Activated naive CD4-positive, alpha-beta T cell treated with anti-CD3 and anti-CD28 coated beads, Interleukin-2, amount 10 ng/mL, durations not matched to agents 7 days and 5 days (primary cell): Measurements from ENCODE around the gene ZNF891.

Experiments
- CTCF ChIA-PET: fragments of 350-600 bp; sonication (Branson Sonifier 250); formaldehyde crosslinking; loops from one replicate; lab custom pipeline; 2021; ENCODE audit warnings: antibody characterized with exemption; lab: Charles Lee
- DNase-seq: peaks from one replicate; pipeline ENCODE4 v3.0.0-alpha.2; 2020
- H3K27ac Mint-ChIP-seq: one replicate; pipeline ENCODE4 v1.8.0; 2021; ENCODE audit warnings: mild to moderate bottlenecking, moderate library complexity, mixed read lengths
- H3K27me3 Mint-ChIP-seq: one replicate; pipeline ENCODE4 v1.8.0; 2021; ENCODE audit warnings: mild to moderate bottlenecking, mixed read lengths
- H3K36me3 Mint-ChIP-seq: one replicate; pipeline ENCODE4 v1.8.0; 2021; ENCODE audit warnings: mixed read lengths
- H3K4me1 Mint-ChIP-seq: one replicate; pipeline ENCODE4 v1.8.0; 2021; ENCODE audit warnings: mixed read lengths
- H3K4me3 Mint-ChIP-seq: one replicate; pipeline ENCODE4 v1.8.0; 2021; ENCODE audit warnings: mild to moderate bottlenecking, moderate library complexity, mixed read lengths
- H3K9me3 Mint-ChIP-seq: one replicate; pipeline ENCODE4 v1.8.0; 2021; ENCODE audit warnings: mixed read lengths

Gene ZNF891

DNA sequence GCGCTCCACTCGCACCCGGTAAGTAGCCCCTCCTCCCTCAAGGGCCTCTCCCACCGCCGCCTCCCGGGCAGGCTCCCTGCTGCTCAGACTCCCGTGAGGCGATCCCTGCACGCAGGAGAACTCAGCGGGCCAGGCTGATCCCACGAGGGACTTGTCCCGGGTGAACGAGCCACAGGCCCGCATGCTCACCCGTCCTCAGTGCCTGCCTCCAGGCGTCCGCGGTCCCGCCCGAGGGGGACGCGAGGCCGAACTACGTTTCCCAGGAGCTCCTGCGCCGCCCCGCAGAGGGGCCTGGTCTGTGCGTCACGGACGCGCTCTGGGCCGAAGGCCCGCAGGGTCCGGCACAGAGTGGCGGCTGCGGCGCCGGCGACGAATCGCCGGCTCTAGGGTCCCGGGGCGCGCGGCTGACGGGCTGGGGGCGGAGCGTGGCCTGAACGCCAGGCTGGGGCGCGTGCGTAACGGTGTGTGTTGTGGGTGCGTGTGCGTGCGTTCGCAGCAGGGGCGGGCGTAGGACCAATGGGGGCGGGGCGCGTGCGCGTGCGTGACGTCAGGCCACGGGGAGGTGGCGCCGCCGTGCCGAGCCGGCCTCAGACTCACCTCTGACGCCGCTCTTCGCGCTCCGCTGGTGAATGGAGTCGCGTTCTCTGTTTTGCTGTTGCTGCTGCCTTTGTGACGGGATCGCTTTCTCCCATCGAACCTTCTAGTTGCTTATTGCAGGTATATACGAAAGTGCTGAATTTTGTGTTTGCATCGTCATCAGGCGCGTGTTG, at the start of gene ZNF891, which contains the start of gene ZNF10:
Gene ZNF891 (minus strand): TSS at position 237 of the 770 bp plus-strand sequence. CDS start 8,356 bp downstream, outside the sequence.
Gene ZNF10 (plus strand): TSS at position 590 of the 770 bp plus-strand sequence. CDS start 13,866 bp downstream, outside the sequence.
- H3K4me3 Mint-ChIP-seq = peak within 1 kb of the TSS; percentile 96
- peak; percentile 96 for DNase-seq
- CTCF ChIA-PET = no interaction called here
- H3K27ac Mint-ChIP-seq = peak within 1 kb of the TSS; percentile 100
- peaks cover 62% of the 10 kb centered on the region for H3K36me3 Mint-ChIP-seq
- H3K27me3 Mint-ChIP-seq = no peaks in the 10 kb centered on the region
- H3K4me1 Mint-ChIP-seq = peaks cover 24% of the 10 kb centered on the region
- H3K9me3 Mint-ChIP-seq = peaks cover 38% of the 10 kb centered on the region

- CTCF ChIA-PET = no interaction called here
- Mint-ChIP-seq H3K9me3 (peaks cover 62% of the 10 kb centered on the region), H3K27me3 (no peaks in the 10 kb centered on the region), H3K4me1 (no peaks in the 10 kb centered on the region), H3K27ac (no peak overlapping the region), H3K36me3 (peaks cover 4% of the 10 kb centered on the region), H3K4me3 (no peak overlapping the region)
- no peak for DNase-seq
Measured at GRCh38 chr12:133174901-133175300, 44.8 kb upstream of the ZNF891 start.

DNA sequence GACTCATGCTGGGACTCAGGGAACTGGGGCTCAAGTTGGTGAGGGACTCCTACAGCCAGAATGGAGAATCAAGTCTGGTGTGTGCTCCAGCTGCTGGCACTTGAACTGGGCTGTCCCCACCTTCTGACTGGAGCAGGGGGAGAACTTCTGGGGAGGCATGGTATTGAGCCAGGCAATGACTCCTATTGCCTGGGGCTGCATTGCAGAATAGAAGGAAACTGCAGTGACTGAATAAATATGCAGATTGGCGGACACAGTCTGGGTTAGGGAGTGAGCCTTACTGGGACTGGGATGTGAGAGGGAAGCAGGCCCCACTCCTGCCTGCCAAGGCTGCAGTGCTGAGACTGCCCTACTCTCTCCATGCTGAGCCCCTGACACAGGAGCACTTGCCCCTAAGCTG, 42.4 kb upstream of the ZNF891 start:
- CTCF ChIA-PET = no interaction called here
- Mint-ChIP-seq H3K27ac (no peak overlapping the region), H3K9me3 (peaks cover 64% of the 10 kb centered on the region), H3K4me3 (no peak overlapping the region), H3K27me3 (no peaks in the 10 kb centered on the region), H3K36me3 (no peaks in the 10 kb centered on the region), H3K4me1 (no peaks in the 10 kb centered on the region)
- no peak for DNase-seq

DNA sequence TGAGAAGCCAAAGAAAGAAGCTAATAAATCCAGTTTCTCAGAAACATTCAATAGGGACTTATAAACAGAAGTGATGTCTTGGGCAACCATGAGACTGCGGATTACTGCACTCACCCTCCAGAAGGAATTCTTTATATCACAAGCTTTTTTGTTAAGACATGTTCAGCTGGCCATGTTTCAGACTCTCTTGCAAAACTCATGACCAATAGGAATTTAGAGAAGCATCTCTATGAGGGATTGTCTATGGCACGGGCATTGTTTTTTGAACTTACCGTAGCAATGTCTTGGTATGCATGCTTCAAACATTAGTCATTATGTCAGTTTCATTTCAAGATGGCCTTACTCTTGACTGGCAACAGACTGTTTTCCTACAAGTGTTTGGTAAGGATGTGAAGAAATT, 35.7 kb upstream of the ZNF891 start:
- no peaks in the 10 kb centered on the region for H3K4me1 Mint-ChIP-seq
- no peak overlapping the region for H3K27ac Mint-ChIP-seq
- peaks cover 49% of the 10 kb centered on the region for H3K9me3 Mint-ChIP-seq
- CTCF ChIA-PET = no interaction called here
- H3K4me3 Mint-ChIP-seq = no peak overlapping the region
- no peaks in the 10 kb centered on the region for H3K27me3 Mint-ChIP-seq
- DNase-seq = no peak
- H3K36me3 Mint-ChIP-seq = no peaks in the 10 kb centered on the region

DNA sequence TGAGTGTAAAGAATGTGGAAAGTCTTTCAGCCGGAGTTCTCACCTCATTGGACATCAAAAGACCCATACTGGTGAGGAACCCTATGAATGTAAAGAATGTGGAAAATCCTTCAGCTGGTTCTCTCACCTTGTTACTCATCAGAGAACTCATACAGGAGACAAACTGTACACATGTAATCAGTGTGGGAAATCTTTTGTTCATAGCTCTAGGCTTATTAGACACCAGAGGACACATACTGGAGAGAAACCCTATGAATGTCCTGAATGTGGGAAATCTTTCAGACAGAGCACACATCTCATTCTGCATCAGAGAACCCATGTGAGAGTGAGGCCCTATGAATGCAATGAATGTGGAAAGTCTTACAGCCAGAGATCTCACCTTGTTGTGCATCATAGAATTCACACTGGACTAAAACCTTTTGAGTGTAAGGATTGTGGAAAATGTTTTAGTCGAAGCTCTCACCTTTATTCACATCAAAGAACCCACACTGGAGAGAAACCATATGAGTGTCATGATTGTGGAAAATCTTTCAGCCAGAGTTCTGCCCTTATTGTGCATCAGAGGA, 26.1 kb upstream of the ZNF891 start:
- Mint-ChIP-seq H3K4me3 (no peak overlapping the region), H3K9me3 (peaks cover 82% of the 10 kb centered on the region), H3K27me3 (no peaks in the 10 kb centered on the region), H3K4me1 (no peaks in the 10 kb centered on the region), H3K36me3 (peaks cover 61% of the 10 kb centered on the region), H3K27ac (no peak overlapping the region)
- CTCF ChIA-PET = no interaction called here
- DNase-seq = no peak

GRCh38 chr12:133145981-133146380, 15.9 kb upstream of the ZNF891 start:
- Mint-ChIP-seq H3K4me3 (no peak overlapping the region), H3K27ac (no peak overlapping the region), H3K4me1 (no peaks in the 10 kb centered on the region), H3K9me3 (peaks cover 51% of the 10 kb centered on the region), H3K27me3 (no peaks in the 10 kb centered on the region), H3K36me3 (peaks cover 64% of the 10 kb centered on the region)
- no peak for DNase-seq
- CTCF ChIA-PET = no interaction called here

DNA sequence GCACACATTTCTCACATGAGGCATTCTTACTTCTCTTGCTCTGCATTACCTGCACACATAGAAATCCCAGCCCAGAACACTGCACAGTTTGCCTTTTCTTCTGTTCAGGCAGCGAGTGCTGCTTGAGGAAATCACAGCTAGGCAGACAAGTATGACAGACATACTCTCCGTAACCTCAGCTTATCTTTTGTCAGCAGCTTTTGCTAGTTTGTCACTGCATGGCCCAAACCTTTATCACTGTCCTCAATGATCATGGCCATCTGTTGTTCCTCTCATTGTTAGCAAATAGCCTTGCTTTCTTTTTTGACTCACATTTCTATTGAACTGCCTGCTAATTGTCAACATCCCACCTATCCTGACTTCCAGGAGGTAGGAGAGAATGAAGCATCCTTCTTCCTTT, 5.7 kb upstream of the ZNF891 start:
- DNase-seq = no peak
- Mint-ChIP-seq H3K27ac (no peak overlapping the region), H3K27me3 (no peaks in the 10 kb centered on the region), H3K36me3 (peaks cover 69% of the 10 kb centered on the region), H3K9me3 (peaks cover 64% of the 10 kb centered on the region), H3K4me1 (peaks cover 10% of the 10 kb centered on the region), H3K4me3 (no peak overlapping the region)
- CTCF ChIA-PET = no interaction called here

DNA sequence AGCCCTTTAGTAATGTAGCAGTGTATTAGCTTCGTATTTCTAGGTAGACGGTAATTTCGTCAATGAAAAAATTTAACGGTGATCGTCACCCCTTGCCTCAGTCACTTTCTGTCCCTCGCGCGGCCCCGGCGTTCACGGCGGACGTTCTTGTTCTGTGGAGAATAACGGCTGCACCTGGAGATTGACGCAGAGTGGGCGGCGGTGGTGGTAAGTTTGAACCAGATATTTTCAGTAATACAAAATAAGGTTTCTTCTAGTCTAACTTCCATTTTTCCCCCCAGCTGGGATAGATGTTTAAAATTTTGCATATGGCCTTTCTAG, 694 bp upstream of the ZNF891 start:
- Mint-ChIP-seq H3K36me3 (peaks cover 62% of the 10 kb centered on the region), H3K27ac (peak overlapping the region; percentile 100), H3K27me3 (no peaks in the 10 kb centered on the region), H3K4me3 (peak overlapping the region; percentile 96), H3K9me3 (peaks cover 38% of the 10 kb centered on the region), H3K4me1 (peaks cover 24% of the 10 kb centered on the region)
- CTCF ChIA-PET = no interaction called here
- peak; percentile 66 for DNase-seq

DNA sequence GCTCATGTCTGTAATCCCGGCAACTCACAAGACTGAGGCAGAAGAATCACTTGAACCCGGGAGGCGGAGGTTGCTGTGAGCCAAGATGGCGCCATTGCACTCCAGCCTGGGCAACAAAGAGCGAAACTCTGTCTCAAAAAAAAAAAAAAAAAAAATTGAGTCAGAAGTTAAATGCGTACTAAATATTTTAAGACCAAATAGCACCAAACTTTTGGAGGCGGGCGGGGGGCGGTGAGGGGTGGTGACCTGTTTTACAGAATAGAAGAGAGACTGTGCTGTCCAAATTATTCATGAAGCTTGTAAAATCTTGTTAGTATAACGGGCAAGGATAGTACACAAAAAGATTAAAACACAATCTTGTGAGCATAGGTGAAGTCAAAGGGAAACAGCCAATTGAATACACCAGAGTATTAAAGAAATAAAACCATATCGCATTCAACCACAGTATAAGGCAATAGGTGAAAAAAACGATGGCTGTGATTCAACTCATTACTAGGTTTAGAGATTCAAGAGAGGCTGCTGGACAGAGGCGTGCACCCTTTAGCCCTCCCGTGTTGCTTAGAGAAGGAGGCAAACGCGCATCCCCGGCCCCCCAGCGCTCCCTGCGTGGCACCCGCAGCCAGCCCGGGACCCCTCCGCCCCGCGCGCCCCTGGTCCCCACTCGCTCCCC, 571 bp downstream of the ZNF891 start:
- DNase-seq = peak; percentile 37
- Mint-ChIP-seq H3K36me3 (peaks cover 60% of the 10 kb centered on the region), H3K4me3 (peak overlapping the region; percentile 96), H3K27ac (peak overlapping the region; percentile 100), H3K9me3 (peaks cover 38% of the 10 kb centered on the region), H3K27me3 (no peaks in the 10 kb centered on the region), H3K4me1 (peaks cover 24% of the 10 kb centered on the region)
- CTCF ChIA-PET = no interaction called here

GRCh38 chr12:133124674-133125073, 5.4 kb downstream of the ZNF891 start:
- peaks cover 66% of the 10 kb centered on the region for H3K36me3 Mint-ChIP-seq

GRCh38 chr12:133120385-133121191, 9.5 kb downstream of the ZNF891 start:
- CTCF ChIA-PET = no interaction called here
- peaks cover 74% of the 10 kb centered on the region for H3K9me3 Mint-ChIP-seq

More at GRCh38 chr12:133124674-133125073, 5.4 kb downstream of the ZNF891 start:
- Mint-ChIP-seq H3K4me1 (peaks cover 8% of the 10 kb centered on the region), H3K27me3 (no peaks in the 10 kb centered on the region), H3K4me3 (no peak overlapping the region), H3K9me3 (peaks cover 57% of the 10 kb centered on the region), H3K27ac (no peak overlapping the region)
- CTCF ChIA-PET = no interaction called here
- no peak for DNase-seq

GRCh38 chr12:133108150-133108549, 21.9 kb downstream of the ZNF891 start:
- Mint-ChIP-seq H3K9me3 (peaks cover 80% of the 10 kb centered on the region), H3K4me3 (no peak overlapping the region)

More at GRCh38 chr12:133120385-133121191, 9.5 kb downstream of the ZNF891 start:
- H3K36me3 Mint-ChIP-seq = peaks cover 64% of the 10 kb centered on the region
- H3K4me3 Mint-ChIP-seq = no peak overlapping the region
- no peak overlapping the region for H3K27ac Mint-ChIP-seq
- H3K4me1 Mint-ChIP-seq = no peaks in the 10 kb centered on the region
- no peak for DNase-seq
- H3K27me3 Mint-ChIP-seq = no peaks in the 10 kb centered on the region

DNA sequence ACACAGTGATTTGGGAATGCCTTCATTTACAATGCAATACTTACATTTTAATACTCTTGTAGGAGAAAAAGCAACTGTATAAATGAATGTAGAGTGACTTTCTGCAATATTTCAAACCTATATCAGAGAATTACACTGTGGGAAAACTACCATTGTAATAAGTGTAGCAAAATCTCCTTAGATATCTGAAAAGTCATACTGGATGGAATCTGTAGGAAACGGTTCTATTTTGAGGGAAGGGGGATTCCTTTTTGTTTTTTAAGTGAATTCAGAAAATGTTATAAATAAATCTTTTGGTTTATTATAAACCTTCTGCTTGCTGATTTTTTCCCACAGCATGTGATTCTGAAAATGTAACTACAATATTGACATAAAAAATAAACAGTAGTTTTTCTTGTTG, 23.0 kb downstream of the ZNF891 start:
- CTCF ChIA-PET = no interaction called here
- H3K36me3 Mint-ChIP-seq = peaks cover 71% of the 10 kb centered on the region
- no peak overlapping the region for H3K4me3 Mint-ChIP-seq
- peaks cover 82% of the 10 kb centered on the region for H3K9me3 Mint-ChIP-seq
- no peak for DNase-seq
- no peak overlapping the region for H3K27ac Mint-ChIP-seq
- no peaks in the 10 kb centered on the region for H3K27me3 Mint-ChIP-seq
- no peaks in the 10 kb centered on the region for H3K4me1 Mint-ChIP-seq

More at GRCh38 chr12:133108150-133108549, 21.9 kb downstream of the ZNF891 start:
- Mint-ChIP-seq H3K27ac (no peak overlapping the region), H3K4me1 (no peaks in the 10 kb centered on the region), H3K36me3 (peaks cover 63% of the 10 kb centered on the region), H3K27me3 (no peaks in the 10 kb centered on the region)
- CTCF ChIA-PET = no interaction called here
- no peak for DNase-seq

DNA sequence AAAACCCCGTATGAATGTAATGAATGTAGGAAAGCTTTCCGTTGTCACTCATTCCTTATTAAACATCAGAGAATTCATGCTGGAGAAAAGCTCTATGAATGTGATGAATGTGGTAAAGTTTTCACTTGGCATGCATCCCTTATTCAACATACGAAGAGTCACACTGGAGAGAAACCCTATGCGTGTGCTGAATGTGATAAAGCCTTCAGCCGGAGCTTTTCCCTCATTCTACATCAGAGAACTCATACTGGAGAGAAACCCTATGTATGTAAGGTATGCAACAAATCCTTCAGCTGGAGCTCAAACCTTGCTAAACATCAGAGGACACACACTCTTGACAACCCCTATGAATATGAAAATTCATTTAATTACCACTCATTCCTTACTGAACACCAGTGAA, 23.8 kb downstream of the ZNF891 start:
- Mint-ChIP-seq H3K4me1 (no peaks in the 10 kb centered on the region), H3K27me3 (no peaks in the 10 kb centered on the region), H3K36me3 (peaks cover 78% of the 10 kb centered on the region), H3K27ac (no peak overlapping the region), H3K9me3 (peaks cover 84% of the 10 kb centered on the region), H3K4me3 (no peak overlapping the region)
- CTCF ChIA-PET = no interaction called here
- no peak for DNase-seq
